ENCODE results near the gene SYT6. TPM values are rescaled to one million over a fixed set of nuclear protein-coding genes. Genes with fewer than 3 reads are reported as not detected.

SYT6 gene
- total RNA-seq, 1 donor: not detected

DNA sequence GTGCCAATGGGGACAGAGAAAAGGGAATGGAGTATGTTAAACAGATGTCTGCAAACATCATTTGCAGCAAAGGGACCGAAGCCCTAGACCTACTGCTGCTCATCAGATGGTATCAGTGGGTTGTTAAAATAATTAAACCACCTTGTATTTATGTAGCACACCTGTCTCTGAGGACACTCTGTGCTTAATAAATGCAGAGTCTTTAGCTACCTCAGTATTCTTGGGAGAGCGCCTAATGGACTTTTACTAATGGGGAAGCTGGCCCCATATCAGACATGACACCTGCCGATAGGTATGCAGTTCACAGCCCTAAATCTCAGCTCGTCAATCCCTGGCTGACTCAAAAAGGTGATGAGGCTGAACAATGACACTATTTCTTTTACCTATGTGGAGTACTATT is 54.4 kb downstream of the SYT6 start:
- TF ChIP-seq, protein P1, sequence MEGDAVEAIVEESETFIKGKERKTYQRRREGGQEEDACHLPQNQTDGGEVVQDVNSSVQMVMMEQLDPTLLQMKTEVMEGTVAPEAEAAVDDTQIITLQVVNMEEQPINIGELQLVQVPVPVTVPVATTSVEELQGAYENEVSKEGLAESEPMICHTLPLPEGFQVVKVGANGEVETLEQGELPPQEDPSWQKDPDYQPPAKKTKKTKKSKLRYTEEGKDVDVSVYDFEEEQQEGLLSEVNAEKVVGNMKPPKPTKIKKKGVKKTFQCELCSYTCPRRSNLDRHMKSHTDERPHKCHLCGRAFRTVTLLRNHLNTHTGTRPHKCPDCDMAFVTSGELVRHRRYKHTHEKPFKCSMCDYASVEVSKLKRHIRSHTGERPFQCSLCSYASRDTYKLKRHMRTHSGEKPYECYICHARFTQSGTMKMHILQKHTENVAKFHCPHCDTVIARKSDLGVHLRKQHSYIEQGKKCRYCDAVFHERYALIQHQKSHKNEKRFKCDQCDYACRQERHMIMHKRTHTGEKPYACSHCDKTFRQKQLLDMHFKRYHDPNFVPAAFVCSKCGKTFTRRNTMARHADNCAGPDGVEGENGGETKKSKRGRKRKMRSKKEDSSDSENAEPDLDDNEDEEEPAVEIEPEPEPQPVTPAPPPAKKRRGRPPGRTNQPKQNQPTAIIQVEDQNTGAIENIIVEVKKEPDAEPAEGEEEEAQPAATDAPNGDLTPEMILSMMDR (IDR thresholded peaks at IDR 0.05; ENCODE audit: insufficient read depth, low read length): no peak
- H3K4me3 ChIP-seq (ENCODE audit: low read depth, low read length): no peak overlapping the region
- DNase-seq (ENCODE audit: low read depth): no peak

DNA sequence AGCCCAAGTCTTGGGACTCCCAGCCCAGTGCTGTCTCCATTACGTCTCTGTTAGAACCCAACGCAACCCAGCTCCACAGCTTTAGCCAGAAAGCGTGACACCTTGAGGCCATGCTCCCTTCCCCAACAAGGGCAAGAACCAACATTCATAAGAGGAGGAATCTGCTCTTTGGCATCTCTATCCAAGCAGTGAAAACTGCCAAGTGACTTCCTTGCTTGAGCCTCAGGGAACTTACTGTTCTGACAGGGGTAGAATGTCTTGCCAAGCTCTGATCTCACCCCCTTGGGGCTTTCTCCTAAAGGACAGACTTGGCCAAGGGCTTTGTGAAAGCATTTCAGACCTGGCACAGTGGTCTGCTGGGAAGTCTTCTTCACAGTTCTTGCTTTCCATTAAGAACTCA is 56.6 kb downstream of the SYT6 start:
- DNase-seq (ENCODE audit: low read depth): peak; percentile 8
- no peak overlapping the region for H3K4me3 ChIP-seq (ENCODE audit: low read depth, low read length)
- TF ChIP-seq, protein P1 (IDR thresholded peaks at IDR 0.05; ENCODE audit: insufficient read depth, low read length): no peak

DNA sequence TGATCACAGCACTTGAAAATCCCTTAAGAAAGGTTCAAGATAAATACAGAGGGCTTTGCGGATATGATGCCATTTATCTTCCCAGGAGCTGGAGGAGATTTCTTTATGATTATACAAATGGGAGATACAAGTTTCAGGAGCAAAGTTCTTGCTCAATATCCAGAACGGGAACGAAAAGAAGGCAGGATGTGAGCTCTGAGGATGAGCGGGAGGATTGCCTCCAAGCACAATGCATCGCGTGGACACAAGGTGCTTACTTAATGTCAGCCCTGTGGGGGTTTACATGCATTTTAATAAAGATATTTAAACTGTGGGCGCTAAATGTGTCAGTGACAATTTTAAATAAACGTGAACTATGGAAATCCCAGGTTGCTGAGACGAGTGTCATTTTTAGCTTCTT is 59.0 kb downstream of the SYT6 start:
- TF ChIP-seq, protein P1 (IDR thresholded peaks at IDR 0.05; ENCODE audit: insufficient read depth, low read length): no peak
- no peak overlapping the region for H3K4me3 ChIP-seq (ENCODE audit: low read depth, low read length)
- DNase-seq (ENCODE audit: low read depth): no peak

DNA sequence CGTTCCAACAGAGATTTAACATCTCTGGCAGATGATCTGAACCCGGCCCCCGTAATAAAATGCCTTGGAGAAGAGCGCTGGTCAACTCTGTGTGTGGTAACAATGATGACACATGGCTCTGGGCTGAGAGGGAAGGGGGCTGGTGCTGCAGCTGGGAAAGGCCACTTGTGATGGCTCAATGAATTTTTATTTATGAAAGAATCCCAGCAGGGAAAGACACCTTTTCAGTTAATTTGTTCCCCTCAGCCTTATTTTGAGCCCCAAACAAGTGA is 59.4 kb downstream of the SYT6 start:
- no peak for DNase-seq (ENCODE audit: low read depth)
- TF ChIP-seq, protein P1 (IDR thresholded peaks at IDR 0.05; ENCODE audit: insufficient read depth, low read length): no peak

DNA sequence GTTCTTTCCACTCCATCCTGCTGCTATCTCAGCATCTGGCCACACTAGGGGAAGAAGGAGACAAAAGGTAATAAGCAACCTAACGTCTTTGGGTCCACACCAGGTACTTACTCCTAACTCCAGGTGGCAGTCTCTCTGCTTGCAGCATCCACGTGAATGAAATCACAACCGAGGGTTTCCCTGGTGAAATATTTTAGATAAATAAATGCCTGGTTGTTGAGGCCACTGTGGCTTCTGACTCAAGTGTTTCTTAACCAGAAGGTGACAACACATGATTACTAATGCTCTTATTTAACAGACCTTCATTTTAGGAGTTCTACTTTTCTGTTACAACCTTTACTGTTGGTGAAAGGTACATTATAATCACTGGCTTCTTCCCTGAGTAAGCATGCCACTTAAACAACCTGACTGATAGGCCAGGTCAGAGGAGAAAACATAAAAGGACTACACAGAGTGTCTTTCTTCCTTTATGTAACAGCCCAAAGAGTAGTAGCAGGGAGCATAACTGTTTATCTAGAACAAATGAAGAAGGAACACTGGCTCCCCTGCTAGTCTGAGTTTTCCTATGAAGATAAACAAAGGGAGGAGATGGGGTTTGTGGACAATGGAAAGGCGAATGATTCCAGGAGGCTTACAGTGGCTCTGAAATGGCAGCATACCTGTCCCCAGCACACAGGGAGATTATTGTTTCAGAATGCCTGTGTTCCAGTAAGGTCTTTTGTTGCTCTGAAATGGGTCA is 59.9 kb downstream of the SYT6 start:
- TF ChIP-seq, protein P1 (IDR thresholded peaks at IDR 0.05; ENCODE audit: insufficient read depth, low read length): no peak
- H3K4me3 ChIP-seq (ENCODE audit: low read depth, low read length): no peak overlapping the region
- DNase-seq (ENCODE audit: low read depth): no peak

More for the DNA sequence above, 59.4 kb downstream of the SYT6 start:
- no peak overlapping the region for H3K4me3 ChIP-seq (ENCODE audit: low read depth, low read length)

DNA sequence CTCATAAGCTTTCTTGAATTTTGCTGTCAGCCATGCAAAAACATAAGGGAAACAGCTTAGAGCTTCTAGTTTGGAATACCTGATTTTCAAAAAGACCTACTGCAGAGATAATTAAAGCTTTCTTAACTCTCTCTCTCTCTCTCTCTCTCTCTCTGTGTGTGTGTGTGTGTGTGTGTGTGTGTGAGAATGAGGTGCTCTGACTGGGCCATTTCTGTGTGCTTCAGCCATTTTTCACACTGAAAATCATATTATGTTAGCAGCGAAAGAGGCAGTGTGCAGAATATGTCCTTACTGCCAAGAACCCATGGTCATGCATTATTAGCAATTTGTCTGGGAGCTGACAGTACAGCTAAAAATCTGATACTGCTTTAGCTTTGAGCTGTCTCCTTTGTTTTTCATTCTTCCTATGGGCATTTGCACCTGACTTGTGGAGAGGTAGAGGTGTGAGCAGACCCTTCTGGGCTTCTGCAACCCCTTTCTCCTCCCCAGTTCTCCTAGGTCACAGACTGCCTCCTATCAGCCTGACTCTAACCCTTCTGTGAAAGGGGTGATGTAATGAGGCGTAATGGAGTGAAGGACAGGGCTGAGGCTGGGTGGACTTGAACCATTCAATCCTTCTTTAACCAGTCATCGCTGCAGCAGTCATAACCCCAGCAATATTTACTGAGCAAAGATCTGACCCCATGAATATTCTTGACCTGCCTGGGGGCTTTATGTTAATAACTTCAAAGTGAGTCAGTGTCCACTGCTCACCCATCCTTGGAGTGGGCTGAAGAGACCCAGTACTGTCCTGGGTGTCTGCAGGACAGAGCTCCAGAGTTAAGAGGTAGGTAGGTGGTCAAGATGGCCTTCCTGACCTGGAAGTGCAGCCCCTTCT is 61.2 kb downstream of the SYT6 start:
- no peak for DNase-seq (ENCODE audit: low read depth)
- no peak overlapping the region for H3K4me3 ChIP-seq (ENCODE audit: low read depth, low read length)
- TF ChIP-seq, protein P1 (IDR thresholded peaks at IDR 0.05; ENCODE audit: insufficient read depth, low read length): no peak
